IPS DF 19.7 (cell line): ENCODE measurements around the gene ADGRB2.

ENCODE experiments used
- DNase-seq: peaks from one replicate; pipeline ENCODE4 v3.0.0-alpha.2; 2013; ENCODE audit warnings: low read depth, low spot score

ADGRB2 gene

DNA sequence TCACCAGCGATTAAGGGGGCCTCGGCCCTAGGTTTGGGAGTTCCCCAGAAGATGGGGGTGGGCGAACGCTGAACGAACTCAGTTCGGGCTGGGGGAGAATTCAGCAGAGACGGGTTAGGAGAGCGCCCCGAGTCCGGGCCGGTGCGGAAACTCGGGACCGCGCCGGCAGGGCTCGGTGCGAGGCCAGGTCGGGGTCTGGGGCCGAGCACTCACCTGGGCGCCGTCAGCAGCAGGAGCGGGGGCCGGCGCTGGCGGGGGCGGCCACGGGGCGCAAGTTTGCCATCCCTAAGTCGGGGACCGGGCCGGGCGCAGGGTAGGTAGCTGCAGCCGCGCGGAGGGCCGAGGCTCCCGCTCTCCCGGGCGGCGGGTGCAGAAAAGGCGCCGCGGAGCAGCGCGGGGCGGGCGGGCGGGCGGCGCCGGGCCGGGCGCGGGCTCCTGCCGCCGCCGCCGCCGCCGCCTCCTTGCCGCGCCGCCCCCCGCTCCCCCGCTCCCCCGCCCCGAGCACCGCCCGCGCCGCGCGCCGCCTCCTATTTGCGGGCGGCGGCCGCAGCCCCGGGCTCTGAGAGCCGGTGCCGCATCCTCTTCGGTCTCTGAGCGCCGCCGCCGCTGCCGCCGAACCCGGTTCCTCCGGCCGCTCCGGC, 349 bp downstream of the ADGRB2 start:
- DNase-seq, result no peak

- DNase-seq, result no peak
Observed at GRCh38 chr1:31762726-31763670, 1.1 kb downstream of the ADGRB2 start.

- DNase-seq, result no peak
Observed at GRCh38 chr1:31762323-31762722, 1.8 kb downstream of the ADGRB2 start.

- DNase-seq, result no peak
Observed at GRCh38 chr1:31761883-31762282, 2.3 kb downstream of the ADGRB2 start.

- no peak for DNase-seq
Observed at GRCh38 chr1:31760471-31761470, 3.4 kb downstream of the ADGRB2 start.

DNA sequence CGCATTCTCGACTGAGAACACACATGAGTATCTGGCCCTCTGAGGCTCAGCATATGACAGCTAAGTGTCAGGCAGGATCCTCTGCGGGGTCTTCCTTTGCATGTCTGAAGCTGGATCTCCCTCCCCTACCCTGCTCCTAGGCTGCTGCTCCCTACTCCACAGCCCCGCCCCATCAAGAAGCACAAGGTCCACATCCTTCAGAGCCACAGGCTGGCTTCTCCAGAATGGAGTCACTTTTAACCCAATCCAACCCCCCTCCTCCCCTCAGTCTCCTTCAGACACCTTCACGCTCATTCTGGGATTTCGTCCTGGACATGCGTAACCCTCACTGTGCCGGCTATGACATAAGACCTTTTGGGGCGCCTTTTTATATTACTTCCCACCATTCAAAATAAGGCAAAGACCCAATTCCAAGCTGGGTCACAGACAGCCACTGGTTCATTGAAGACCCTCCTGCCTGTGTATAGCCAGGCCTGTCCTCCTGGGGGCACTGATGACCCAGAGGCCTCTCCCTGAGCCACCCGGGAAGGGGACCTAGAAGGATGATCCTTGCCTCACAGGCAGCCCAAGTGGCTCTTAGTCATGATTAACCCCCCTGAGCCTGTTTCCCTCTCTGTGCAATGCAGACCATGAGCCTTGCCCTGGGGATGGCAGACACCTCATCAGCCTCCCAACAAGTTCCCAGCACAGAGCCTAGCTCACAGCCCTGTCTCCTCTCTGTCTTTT, 4.7 kb downstream of the ADGRB2 start:
- no peak for DNase-seq

GRCh38 chr1:31758823-31759222, 5.3 kb downstream of the ADGRB2 start:
- no peak for DNase-seq

- DNase-seq, result no peak
Observed at GRCh38 chr1:31757989-31758388, 6.2 kb downstream of the ADGRB2 start.

DNA sequence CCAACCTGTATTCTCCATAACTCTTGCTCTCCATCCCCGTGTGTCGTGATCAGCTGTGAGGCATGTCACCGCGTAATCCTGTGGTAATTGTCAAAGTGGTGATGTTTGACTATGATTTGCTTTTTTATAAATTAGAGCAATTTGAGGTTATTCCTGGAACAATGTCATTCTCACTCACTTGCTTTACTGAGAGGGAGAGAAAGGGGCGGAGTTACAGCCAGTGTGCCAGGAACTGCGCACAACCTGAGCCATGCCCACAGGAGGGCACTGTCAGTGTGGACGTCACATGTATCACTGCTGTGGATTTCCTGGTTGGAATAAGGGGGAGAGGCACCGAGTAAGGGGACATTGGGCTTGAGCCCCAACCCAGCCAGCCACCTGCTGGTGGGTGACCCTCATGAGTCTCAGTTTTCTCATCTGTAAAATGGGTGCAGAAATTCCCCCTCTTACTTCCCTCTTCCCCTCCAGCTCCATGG, 6.9 kb downstream of the ADGRB2 start:
- no peak for DNase-seq

GRCh38 chr1:31756578-31756977, 7.6 kb downstream of the ADGRB2 start:
- no peak for DNase-seq

GRCh38 chr1:31755850-31756492, 8.2 kb downstream of the ADGRB2 start:
- DNase-seq, result no peak

DNA sequence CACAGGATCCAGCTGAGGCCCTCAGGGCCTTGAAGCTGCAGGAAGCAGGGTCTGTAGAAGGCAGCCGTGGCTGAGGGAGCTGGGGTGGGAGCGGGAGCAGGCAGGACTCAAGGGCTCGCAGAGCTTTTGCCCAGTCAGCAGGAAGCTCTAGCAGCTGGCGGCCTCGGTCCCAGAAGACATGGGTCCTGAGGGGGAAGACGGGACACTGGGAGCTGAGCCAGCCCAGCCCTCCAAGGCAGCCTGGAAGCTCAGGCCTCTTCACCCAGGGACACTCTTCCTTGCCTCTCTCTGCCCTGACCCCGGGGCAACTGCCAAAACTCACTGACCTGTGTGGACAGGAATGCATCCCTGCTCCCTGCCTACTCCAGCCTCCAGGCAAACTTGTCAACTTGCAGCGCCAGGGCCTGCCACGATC, 8.9 kb downstream of the ADGRB2 start:
- no peak for DNase-seq

DNA sequence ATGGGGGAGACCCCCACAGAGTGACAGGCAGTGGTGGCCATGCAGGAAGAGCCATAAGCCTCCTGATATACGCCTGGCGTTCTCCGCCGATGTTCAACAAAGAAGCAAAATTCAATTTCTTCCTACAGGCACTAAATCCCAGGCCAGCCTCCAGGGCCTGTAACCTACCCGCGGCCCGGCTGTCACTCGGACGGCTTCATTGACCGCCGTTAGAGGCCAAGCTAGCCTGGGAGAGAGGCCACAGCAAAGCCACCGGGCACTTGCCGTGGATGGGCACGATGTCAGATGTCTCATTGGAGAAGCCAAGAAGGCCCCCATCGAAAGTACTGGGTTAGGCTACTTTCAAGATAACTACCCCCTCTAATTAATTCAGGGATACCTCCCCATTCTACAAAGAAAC, 9.7 kb downstream of the ADGRB2 start:
- DNase-seq, result no peak

- no peak for DNase-seq
Observed at GRCh38 chr1:31753707-31754349, 10.3 kb downstream of the ADGRB2 start.

DNA sequence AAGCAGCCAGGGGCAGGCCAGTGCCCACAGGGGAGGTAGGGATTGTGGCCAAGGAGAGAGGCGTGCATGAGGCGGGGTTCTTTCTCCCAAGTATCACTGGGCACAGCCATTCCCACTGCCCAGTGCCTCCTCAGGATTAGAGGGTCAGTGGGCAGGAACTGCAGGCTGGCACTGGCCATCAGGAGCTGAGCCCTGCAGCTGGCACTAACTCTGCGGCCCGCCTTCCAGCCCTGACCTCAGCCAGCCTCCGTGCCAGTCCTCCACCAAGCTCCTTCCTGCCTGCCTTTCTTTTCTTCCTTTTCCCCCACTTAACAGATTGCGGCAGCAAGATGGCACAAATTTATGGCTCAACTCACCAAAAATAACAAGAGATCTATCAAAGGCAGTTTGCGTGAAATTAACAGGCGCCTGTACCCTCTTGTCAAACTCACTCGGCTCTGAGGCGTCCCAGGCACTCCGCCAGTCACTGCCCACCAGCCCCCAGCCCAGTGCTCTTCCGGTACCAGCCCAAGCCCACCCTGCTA, 11.1 kb downstream of the ADGRB2 start:
- no peak for DNase-seq

DNA sequence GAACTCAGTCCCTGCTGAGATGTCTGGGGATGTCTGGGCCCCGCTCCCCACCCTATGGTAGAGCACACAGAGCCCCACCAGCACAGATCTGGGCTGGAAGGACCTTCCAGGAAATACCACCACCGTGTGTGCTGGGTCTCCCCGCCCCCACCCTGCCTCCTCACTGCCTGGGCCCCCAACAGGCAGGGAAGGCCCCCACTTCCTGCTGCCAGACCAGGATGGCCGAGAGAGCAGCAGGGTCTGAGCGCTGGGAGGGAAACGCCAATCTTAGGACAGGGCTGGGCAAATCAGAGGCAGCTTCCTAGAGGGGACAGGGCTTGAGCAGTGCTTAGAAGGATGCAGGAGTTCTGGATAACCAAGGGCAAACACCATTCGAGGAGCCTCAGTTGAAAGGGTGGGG, 11.9 kb downstream of the ADGRB2 start:
- no peak for DNase-seq

DNA sequence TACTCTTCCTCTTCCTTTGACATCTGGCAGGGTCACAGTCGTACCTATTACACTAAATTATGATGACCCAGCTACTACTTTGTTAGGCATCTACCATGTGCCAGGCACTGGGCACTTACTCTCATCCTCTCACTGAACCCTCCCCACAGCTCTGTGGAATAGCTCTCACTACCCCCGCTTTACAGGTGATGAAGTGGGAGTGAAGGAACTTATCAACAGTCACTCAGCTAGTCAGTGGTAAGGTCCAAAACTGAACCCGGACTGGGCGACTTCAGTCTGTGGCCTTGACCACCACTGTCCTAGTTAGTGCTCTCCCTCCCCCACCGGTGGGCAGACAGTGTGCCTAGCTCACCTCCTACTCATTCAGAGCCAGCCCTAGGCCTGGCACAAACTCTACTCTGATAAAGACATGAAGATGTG, 12.3 kb downstream of the ADGRB2 start:
- no peak for DNase-seq

DNA sequence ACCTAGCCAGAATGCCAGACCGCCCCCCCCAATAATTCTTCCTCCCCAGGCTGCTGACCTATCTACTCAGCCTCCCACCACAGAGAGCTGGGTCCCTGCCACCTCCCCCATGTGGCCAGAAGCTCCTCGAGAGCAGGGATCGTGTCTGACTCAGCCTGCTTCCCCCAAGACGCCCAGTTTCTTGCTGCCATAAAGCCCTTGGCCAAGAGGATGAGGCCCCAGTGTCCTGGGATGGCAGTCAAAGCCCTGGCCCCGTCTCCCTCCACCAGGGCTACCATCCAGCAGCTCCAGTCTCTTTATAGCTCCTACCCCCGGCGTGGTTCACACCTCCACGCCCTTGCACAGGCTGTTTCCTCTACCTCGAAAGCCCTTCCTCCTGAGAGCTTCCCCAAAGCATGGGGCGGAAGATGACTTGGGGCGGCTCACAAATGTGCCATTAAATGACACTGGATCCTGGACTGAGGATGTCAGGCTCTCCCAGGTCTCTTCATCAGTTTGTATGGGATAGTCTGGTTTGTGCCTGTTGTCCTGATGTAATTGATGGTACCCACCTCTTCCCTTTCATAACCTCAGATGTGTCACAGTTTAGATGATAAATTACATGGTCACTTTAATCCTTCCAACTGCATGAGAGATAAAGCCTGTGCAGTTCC, 13.2 kb downstream of the ADGRB2 start:
- DNase-seq, result no peak
